Colonic mucosa (tissue), 4 donors: ENCODE data around the gene BPIFB4. TPM values are rescaled to one million over a fixed set of nuclear protein-coding genes. Genes with fewer than 3 reads are reported as not detected.

Source experiments
- DNase-seq: peaks from one replicate; pipeline ENCODE4 v3.0.0-alpha.2; 2020
- H3K27ac ChIP-seq: fragments of 200-600 bp; one replicate; pipeline ENCODE4 v1.8.0; 2021
- H3K27me3 ChIP-seq: fragments of 200-600 bp; one replicate; pipeline ENCODE4 v1.8.0; 2021
- H3K36me3 ChIP-seq: fragments of 200-600 bp; one replicate; pipeline ENCODE4 v1.8.0; 2021
- H3K4me1 ChIP-seq: fragments of 200-600 bp; one replicate; pipeline ENCODE4 v1.8.0; 2021; ENCODE audit warnings: mild to moderate bottlenecking
- H3K4me3 ChIP-seq: fragments of 200-600 bp; one replicate; pipeline ENCODE4 v1.8.0; 2021
- H3K9ac ChIP-seq, 2 donors: one replicate each; pipeline ENCODE4 v1.7.0; 2013; ENCODE audit warnings: control low read depth in 2 of 2, low read depth in 2 of 2, low read length in 2 of 2
- H3K9me3 ChIP-seq: fragments of 200-600 bp; one replicate; pipeline ENCODE4 v1.8.0; 2021
- CTCF ChIP-seq: fragments of 200-600 bp; IDR thresholded peaks from one replicate; pipeline ENCODE4 v1.8.0; 2022; ENCODE audit warnings: antibody characterized with exemption, mild to moderate bottlenecking
- intact Hi-C: fragments of 100-400 bp; cut with DNase I; formaldehyde crosslinking; loops from one replicate; pipeline ENCODE4 v1.14.1; 2022
- total RNA-seq, 2 donors: library from RNA; stranded (reverse); fragmentation: NEBNext Ultra II Directional in 1 of 2; extraction: Animal tissue kit (Norgen Biotek cat#: 25700) in 1 of 2; gene quantifications; one replicate each; pipeline ENCODE4 v1.2.1, GENCODE V29; 2021
- donor health status: healthy.
- donor health status: DM: no; HTN: no; CAD: no.
- donor health status: DM: no; HTN: no; CAD: no.

The BPIFB4 gene
- total RNA-seq, 2 donors from 2014 or later, result not detected

- TF ChIP-seq CTCF, result no peak
- DNase-seq, result no peak
- Histone ChIP-seq H3K9ac (no peak overlapping the region), H3K27me3 (no peaks in the 10 kb centered on the region), H3K4me1 (no peaks in the 10 kb centered on the region), H3K4me3 (no peak overlapping the region), H3K9me3 (no peaks in the 10 kb centered on the region), H3K27ac (no peak overlapping the region), H3K36me3 (no peaks in the 10 kb centered on the region)
- intact Hi-C loops, result no loop called here
Observed at GRCh38 chr20:33033381-33033780, 46.1 kb upstream of the BPIFB4 start.

GRCh38 chr20:33034115-33034514, 45.3 kb upstream of the BPIFB4 start:
- intact Hi-C loops, result no loop called here
- DNase-seq, result no peak
- H3K4me3 ChIP-seq, result no peak overlapping the region
- no peaks in the 10 kb centered on the region for H3K4me1 ChIP-seq
- H3K9ac ChIP-seq, result no peak overlapping the region
- H3K9me3 ChIP-seq, result no peaks in the 10 kb centered on the region
- no peaks in the 10 kb centered on the region for H3K36me3 ChIP-seq
- H3K27ac ChIP-seq, result no peak overlapping the region
- TF ChIP-seq CTCF, result no peak
- H3K27me3 ChIP-seq, result no peaks in the 10 kb centered on the region

GRCh38 chr20:33034901-33035492, 44.4 kb upstream of the BPIFB4 start:
- H3K4me1 ChIP-seq, result no peaks in the 10 kb centered on the region

GRCh38 chr20:33037456-33037855, 42.0 kb upstream of the BPIFB4 start:
- Histone ChIP-seq H3K9me3 (no peaks in the 10 kb centered on the region), H3K4me1 (no peaks in the 10 kb centered on the region), H3K27ac (no peak overlapping the region), H3K27me3 (no peaks in the 10 kb centered on the region), H3K4me3 (no peak overlapping the region), H3K36me3 (no peaks in the 10 kb centered on the region), H3K9ac (no peak overlapping the region)
- DNase-seq, result no peak
- intact Hi-C loops, result no loop called here
- no peak for TF ChIP-seq CTCF

More at GRCh38 chr20:33034901-33035492, 44.4 kb upstream of the BPIFB4 start:
- Histone ChIP-seq H3K9me3 (no peaks in the 10 kb centered on the region), H3K36me3 (no peaks in the 10 kb centered on the region), H3K27me3 (no peaks in the 10 kb centered on the region), H3K4me3 (no peak overlapping the region), H3K9ac (no peak overlapping the region), H3K27ac (no peak overlapping the region)
- no peak for DNase-seq
- intact Hi-C loops, result no loop called here
- TF ChIP-seq CTCF, result no peak

- H3K9me3 ChIP-seq, result no peaks in the 10 kb centered on the region
- intact Hi-C loops, result no loop called here
- no peak overlapping the region for H3K9ac ChIP-seq
- no peaks in the 10 kb centered on the region for H3K4me1 ChIP-seq
- H3K36me3 ChIP-seq, result no peaks in the 10 kb centered on the region
- H3K27ac ChIP-seq, result no peak overlapping the region
- no peak overlapping the region for H3K4me3 ChIP-seq
- no peaks in the 10 kb centered on the region for H3K27me3 ChIP-seq
- DNase-seq, result no peak
- no peak for TF ChIP-seq CTCF
Observed at GRCh38 chr20:33038243-33038642, 41.2 kb upstream of the BPIFB4 start.
